Activated T-helper 2 cell treated with anti-CD3 and anti-CD28 coated beads, Interferon-gamma antibody, Interleukin-2, Interleukin-4, amounts not matched to agents 10 μg/mL and 5 μg/mL and 100 μg/mL, durations not matched to agents 14 hours and 24 hours and 36 hours (primary cell): ENCODE measurements around the gene WIZ. TPM values are rescaled to one million over a fixed set of nuclear protein-coding genes. Genes with fewer than 3 reads are reported as not detected.

Source experiments
- DNase-seq: peaks from one replicate; pipeline ENCODE4 v3.0.0; 2021; ENCODE audit warnings: low spot score
- H3K27ac Mint-ChIP-seq: one replicate; pipeline ENCODE4 v1.8.0; 2021; ENCODE audit warnings: mixed read lengths
- H3K27me3 Mint-ChIP-seq: one replicate; pipeline ENCODE4 v1.8.0; 2021; ENCODE audit warnings: low read depth, mixed read lengths
- H3K36me3 Mint-ChIP-seq: one replicate; pipeline ENCODE4 v1.8.0; 2021; ENCODE audit warnings: low read depth, mixed read lengths
- H3K4me1 Mint-ChIP-seq: one replicate; pipeline ENCODE4 v1.8.0; 2021; ENCODE audit warnings: low read depth, mixed read lengths
- H3K4me3 Mint-ChIP-seq: one replicate; pipeline ENCODE4 v1.8.0; 2021; ENCODE audit warnings: low read depth, mild to moderate bottlenecking, moderate library complexity, mixed read lengths
- H3K9me3 Mint-ChIP-seq: one replicate; pipeline ENCODE4 v1.8.0; 2021; ENCODE audit warnings: mixed read lengths
- intact Hi-C: fragments of 100-400 bp; cut with micrococcal nuclease; formaldehyde crosslinking; loops from one replicate; pipeline ENCODE4 v1.15.1; 2023
- total RNA-seq: library from RNA; stranded (reverse); gene quantifications from 2 replicates; pipeline ENCODE4 v1.2.3, GENCODE V29; 2022

The WIZ gene
- total RNA-seq, 1 donor from 2014 or later = 30.1 TPM

- intact Hi-C loops = no loop called here
- Mint-ChIP-seq H3K4me3 (no peak overlapping the region), H3K4me1 (peaks cover 16% of the 10 kb centered on the region), H3K27me3 (no peaks in the 10 kb centered on the region), H3K36me3 (peaks cover 8% of the 10 kb centered on the region), H3K9me3 (no peaks in the 10 kb centered on the region), H3K27ac (no peak overlapping the region)
- no peak for DNase-seq
Observed at GRCh38 chr19:15436012-15436825, 13.5 kb downstream of the WIZ start.

GRCh38 chr19:15433519-15434069 lies 16.2 kb downstream of the WIZ start:
- intact Hi-C loops = no loop called here
- no peaks in the 10 kb centered on the region for H3K27me3 Mint-ChIP-seq
- peaks cover 14% of the 10 kb centered on the region for H3K36me3 Mint-ChIP-seq
- H3K9me3 Mint-ChIP-seq = no peaks in the 10 kb centered on the region
- H3K27ac Mint-ChIP-seq = peak overlapping the region; percentile 93
- H3K4me3 Mint-ChIP-seq = peak overlapping the region; percentile 97
- H3K4me1 Mint-ChIP-seq = peaks cover 21% of the 10 kb centered on the region
- no peak for DNase-seq

GRCh38 chr19:15432629-15433518 lies 16.9 kb downstream of the WIZ start:
- H3K4me1 Mint-ChIP-seq = peaks cover 21% of the 10 kb centered on the region
- intact Hi-C loops = loop anchor here (1.0 kb wide), 3 partner anchors 14 to 122 kb away; no protein-coding TSS in a partner anchor
- H3K36me3 Mint-ChIP-seq = peaks cover 14% of the 10 kb centered on the region

GRCh38 chr19:15432018-15432494 lies 17.7 kb downstream of the WIZ start:
- Mint-ChIP-seq H3K36me3 (peaks cover 21% of the 10 kb centered on the region), H3K27me3 (no peaks in the 10 kb centered on the region), H3K27ac (peak overlapping the region; percentile 92), H3K4me3 (peak overlapping the region; percentile 97), H3K9me3 (no peaks in the 10 kb centered on the region), H3K4me1 (peaks cover 21% of the 10 kb centered on the region)
- intact Hi-C loops = loop anchor here (1.0 kb wide), 3 partner anchors 13 to 123 kb away; no protein-coding TSS in a partner anchor
- no peak for DNase-seq

More at GRCh38 chr19:15432629-15433518, 16.9 kb downstream of the WIZ start:
- H3K4me3 Mint-ChIP-seq = peak overlapping the region; percentile 97
- H3K9me3 Mint-ChIP-seq = no peaks in the 10 kb centered on the region
- DNase-seq = peak; percentile 94
- no peaks in the 10 kb centered on the region for H3K27me3 Mint-ChIP-seq
- peak overlapping the region; percentile 93 for H3K27ac Mint-ChIP-seq

- peaks cover 26% of the 10 kb centered on the region for H3K36me3 Mint-ChIP-seq
- H3K27ac Mint-ChIP-seq = peak overlapping the region; percentile 92
- intact Hi-C loops = loop anchor here (1.0 kb wide), 3 partner anchors 12 to 124 kb away; no protein-coding TSS in a partner anchor
- H3K27me3 Mint-ChIP-seq = no peaks in the 10 kb centered on the region
- peak overlapping the region; percentile 97 for H3K4me3 Mint-ChIP-seq
- DNase-seq = no peak
- H3K4me1 Mint-ChIP-seq = peaks cover 21% of the 10 kb centered on the region
- H3K9me3 Mint-ChIP-seq = no peaks in the 10 kb centered on the region
Observed at GRCh38 chr19:15431396-15432017, 18.2 kb downstream of the WIZ start.

GRCh38 chr19:15430526-15431120 lies 19.1 kb downstream of the WIZ start:
- intact Hi-C loops = no loop called here
- Mint-ChIP-seq H3K27ac (peak overlapping the region; percentile 9), H3K4me1 (peaks cover 21% of the 10 kb centered on the region), H3K27me3 (no peaks in the 10 kb centered on the region), H3K9me3 (no peaks in the 10 kb centered on the region), H3K4me3 (peak overlapping the region; percentile 97), H3K36me3 (peaks cover 35% of the 10 kb centered on the region)
- DNase-seq = no peak

- Mint-ChIP-seq H3K4me1 (peaks cover 21% of the 10 kb centered on the region), H3K9me3 (no peaks in the 10 kb centered on the region), H3K36me3 (peaks cover 37% of the 10 kb centered on the region), H3K27ac (no peak overlapping the region), H3K27me3 (no peaks in the 10 kb centered on the region), H3K4me3 (peak overlapping the region; percentile 97)
- DNase-seq = no peak
- intact Hi-C loops = no loop called here
Observed at GRCh38 chr19:15429825-15430467, 19.8 kb downstream of the WIZ start.

GRCh38 chr19:15428956-15429824 lies 20.6 kb downstream of the WIZ start:
- Mint-ChIP-seq H3K36me3 (peaks cover 40% of the 10 kb centered on the region), H3K9me3 (no peaks in the 10 kb centered on the region), H3K4me3 (no peak overlapping the region), H3K27me3 (no peaks in the 10 kb centered on the region), H3K27ac (no peak overlapping the region), H3K4me1 (peaks cover 21% of the 10 kb centered on the region)
- no peak for DNase-seq
- intact Hi-C loops = no loop called here

- H3K36me3 Mint-ChIP-seq = peaks cover 52% of the 10 kb centered on the region
- peaks cover 15% of the 10 kb centered on the region for H3K4me1 Mint-ChIP-seq
- no peaks in the 10 kb centered on the region for H3K27me3 Mint-ChIP-seq
Observed at GRCh38 chr19:15427991-15428471, 21.7 kb downstream of the WIZ start.

GRCh38 chr19:15427350-15427700 lies 22.4 kb downstream of the WIZ start:
- Mint-ChIP-seq H3K4me1 (peaks cover 13% of the 10 kb centered on the region), H3K9me3 (peaks cover 5% of the 10 kb centered on the region), H3K4me3 (no peak overlapping the region), H3K27ac (no peak overlapping the region), H3K36me3 (peaks cover 59% of the 10 kb centered on the region), H3K27me3 (no peaks in the 10 kb centered on the region)
- no peak for DNase-seq
- intact Hi-C loops = no loop called here

More at GRCh38 chr19:15427991-15428471, 21.7 kb downstream of the WIZ start:
- DNase-seq = no peak
- intact Hi-C loops = no loop called here
- H3K4me3 Mint-ChIP-seq = no peak overlapping the region
- H3K9me3 Mint-ChIP-seq = peaks cover 5% of the 10 kb centered on the region
- H3K27ac Mint-ChIP-seq = no peak overlapping the region
